ENCODE data around the gene FHL5.

DNA sequence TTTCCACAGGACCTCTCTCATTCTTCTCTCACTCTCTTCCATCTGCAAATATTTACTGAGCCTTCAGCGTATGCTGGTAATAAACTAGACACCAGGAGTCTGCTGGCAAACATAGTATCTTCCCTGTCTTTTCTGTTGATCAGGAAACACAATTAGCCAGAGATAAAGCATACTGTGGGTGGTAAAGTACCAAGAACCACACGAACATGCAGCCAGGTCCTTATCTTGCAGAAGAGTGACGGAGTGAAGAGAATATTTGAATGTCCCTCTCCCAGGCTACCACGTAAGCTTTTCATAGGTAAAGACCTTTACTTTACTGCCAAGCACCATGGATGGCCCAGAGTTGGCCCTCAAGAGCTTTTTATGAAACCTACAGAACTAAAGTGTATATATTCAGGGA is 13.3 kb downstream of the FHL5 start:
- TF ChIP-seq, protein P1, sequence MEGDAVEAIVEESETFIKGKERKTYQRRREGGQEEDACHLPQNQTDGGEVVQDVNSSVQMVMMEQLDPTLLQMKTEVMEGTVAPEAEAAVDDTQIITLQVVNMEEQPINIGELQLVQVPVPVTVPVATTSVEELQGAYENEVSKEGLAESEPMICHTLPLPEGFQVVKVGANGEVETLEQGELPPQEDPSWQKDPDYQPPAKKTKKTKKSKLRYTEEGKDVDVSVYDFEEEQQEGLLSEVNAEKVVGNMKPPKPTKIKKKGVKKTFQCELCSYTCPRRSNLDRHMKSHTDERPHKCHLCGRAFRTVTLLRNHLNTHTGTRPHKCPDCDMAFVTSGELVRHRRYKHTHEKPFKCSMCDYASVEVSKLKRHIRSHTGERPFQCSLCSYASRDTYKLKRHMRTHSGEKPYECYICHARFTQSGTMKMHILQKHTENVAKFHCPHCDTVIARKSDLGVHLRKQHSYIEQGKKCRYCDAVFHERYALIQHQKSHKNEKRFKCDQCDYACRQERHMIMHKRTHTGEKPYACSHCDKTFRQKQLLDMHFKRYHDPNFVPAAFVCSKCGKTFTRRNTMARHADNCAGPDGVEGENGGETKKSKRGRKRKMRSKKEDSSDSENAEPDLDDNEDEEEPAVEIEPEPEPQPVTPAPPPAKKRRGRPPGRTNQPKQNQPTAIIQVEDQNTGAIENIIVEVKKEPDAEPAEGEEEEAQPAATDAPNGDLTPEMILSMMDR (IDR thresholded peaks at IDR 0.05): no peak
- TF ChIP-seq POLR2A (IDR thresholded peaks at IDR 0.05): no peak

All from testis (tissue), 2 donors.